Loucy (cell line): ENCODE measurements around the gene CYTH4.

Source experiments
- EZH2phosphoT487 ChIP-seq: fragments of 200-600 bp; IDR thresholded peaks from 2 replicates; pipeline ENCODE4 v1.6.1; 2018; ENCODE audit warnings: antibody characterized with exemption, mild to moderate bottlenecking, moderate library complexity, borderline replicate concordance
- TF ChIP-seq, protein P1 (sequence below): fragments of 200-600 bp; sonication (generic); conservative IDR thresholded peaks from 2 replicates; pipeline ENCODE4 v1.5.1; 2014; ENCODE audit warnings: mild to moderate bottlenecking, antibody characterized with exemption, low read length

DNA sequence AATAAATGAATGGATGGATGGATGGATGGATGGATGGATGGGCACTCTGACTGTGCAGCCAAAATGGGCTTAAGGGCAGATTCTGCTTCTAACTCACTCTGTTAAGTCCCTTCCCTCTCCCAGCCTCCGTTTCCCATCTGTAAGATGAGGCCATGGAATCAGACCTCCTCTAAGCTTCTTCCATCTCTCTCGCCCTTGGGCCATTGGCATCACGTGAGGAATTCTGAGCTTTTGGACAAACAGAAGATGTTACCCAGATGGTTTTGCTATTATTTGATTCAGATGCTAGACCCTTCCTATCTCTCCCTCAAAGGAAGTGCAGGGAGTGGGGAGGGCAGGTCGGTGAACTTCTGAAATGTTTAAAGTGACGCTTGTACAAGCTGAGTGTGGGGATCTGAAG lies 4.0 kb upstream of the CYTH4 start:
- TF ChIP-seq EZH2phosphoT487: no peak
- TF ChIP-seq, protein P1, sequence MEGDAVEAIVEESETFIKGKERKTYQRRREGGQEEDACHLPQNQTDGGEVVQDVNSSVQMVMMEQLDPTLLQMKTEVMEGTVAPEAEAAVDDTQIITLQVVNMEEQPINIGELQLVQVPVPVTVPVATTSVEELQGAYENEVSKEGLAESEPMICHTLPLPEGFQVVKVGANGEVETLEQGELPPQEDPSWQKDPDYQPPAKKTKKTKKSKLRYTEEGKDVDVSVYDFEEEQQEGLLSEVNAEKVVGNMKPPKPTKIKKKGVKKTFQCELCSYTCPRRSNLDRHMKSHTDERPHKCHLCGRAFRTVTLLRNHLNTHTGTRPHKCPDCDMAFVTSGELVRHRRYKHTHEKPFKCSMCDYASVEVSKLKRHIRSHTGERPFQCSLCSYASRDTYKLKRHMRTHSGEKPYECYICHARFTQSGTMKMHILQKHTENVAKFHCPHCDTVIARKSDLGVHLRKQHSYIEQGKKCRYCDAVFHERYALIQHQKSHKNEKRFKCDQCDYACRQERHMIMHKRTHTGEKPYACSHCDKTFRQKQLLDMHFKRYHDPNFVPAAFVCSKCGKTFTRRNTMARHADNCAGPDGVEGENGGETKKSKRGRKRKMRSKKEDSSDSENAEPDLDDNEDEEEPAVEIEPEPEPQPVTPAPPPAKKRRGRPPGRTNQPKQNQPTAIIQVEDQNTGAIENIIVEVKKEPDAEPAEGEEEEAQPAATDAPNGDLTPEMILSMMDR: no peak
